Natural killer cell (primary cell): ENCODE data around the gene ZBTB37. TPM values are rescaled to one million over a fixed set of nuclear protein-coding genes. Genes with fewer than 3 reads are reported as not detected.

Experiments used
- ATAC-seq, 3 donors: fragments of 150-1000 bp in 2 of 3; fragments of 200-7000 bp in 1 of 3; cut with Tn5 transposase; 1 replicate in 1 of 3; 2 replicates in 2 of 3; pipeline ENCODE4 v1.10.0; 2021; ENCODE audit warnings: mild to moderate bottlenecking in 2 of 3, moderate library complexity in 2 of 3
- DNase-seq, 2 donors: peaks; one replicate each; pipeline versions ENCODE4 v3.0.0 to v3.0.0-alpha.2; 2013 to 2021; ENCODE audit warnings: mixed read lengths in 1 of 2
- H3K27ac ChIP-seq: one replicate; pipeline ENCODE4 v1.5.1; 2013; ENCODE audit warnings: mild to moderate bottlenecking, low read length
- H3K27me3 ChIP-seq: one replicate; pipeline ENCODE4 v1.6.1; 2013; ENCODE audit warnings: low read length; ENCODE audit not compliant: control insufficient read depth, insufficient read depth
- H3K36me3 ChIP-seq: one replicate; pipeline ENCODE4 v1.6.1; 2013; ENCODE audit warnings: low read length; ENCODE audit not compliant: control insufficient read depth, insufficient read depth
- H3K4me1 ChIP-seq: one replicate; pipeline ENCODE4 v1.6.1; 2013; ENCODE audit warnings: low read length; ENCODE audit not compliant: control insufficient read depth, insufficient read depth
- H3K4me3 ChIP-seq: one replicate; pipeline ENCODE4 v1.5.1; 2013; ENCODE audit warnings: low read length
- H3K9me3 ChIP-seq: one replicate; pipeline ENCODE4 v1.6.1; 2013; ENCODE audit warnings: low read length; ENCODE audit not compliant: control insufficient read depth, insufficient read depth
- H3K27ac Mint-ChIP-seq, 2 donors: one replicate each; pipeline ENCODE4 v1.8.0; 2022; ENCODE audit warnings: mild to moderate bottlenecking in 2 of 2, mixed read lengths in 2 of 2, moderate library complexity in 1 of 2
- H3K27me3 Mint-ChIP-seq, 2 donors: one replicate each; pipeline ENCODE4 v1.8.0; 2022; ENCODE audit warnings: low read depth in 2 of 2, mixed read lengths in 2 of 2
- H3K36me3 Mint-ChIP-seq: one replicate; pipeline ENCODE4 v1.8.0; 2022; ENCODE audit warnings: mixed read lengths
- H3K4me1 Mint-ChIP-seq, 2 donors: one replicate each; pipeline ENCODE4 v1.8.0; 2022; ENCODE audit warnings: mixed read lengths in 2 of 2
- H3K4me3 Mint-ChIP-seq: one replicate; pipeline ENCODE4 v1.8.0; 2022; ENCODE audit warnings: mild to moderate bottlenecking, moderate library complexity, mixed read lengths
- H3K9me3 Mint-ChIP-seq, 2 donors: one replicate each; pipeline ENCODE4 v1.8.0; 2022; ENCODE audit warnings: mixed read lengths in 2 of 2
- CTCF ChIP-seq: fragments of 200-600 bp; IDR thresholded peaks from one replicate; pipeline ENCODE4 v1.8.0; 2022; ENCODE audit warnings: antibody characterized with exemption
- WGBS: methylation state at CpG from one replicate; pipeline ENCODE4 v1.1.7; 2013; ENCODE audit warnings: missing lambda C conversion rate; ENCODE audit not compliant: insufficient coverage; 5-methylcytosine and 5-hydroxymethylcytosine counted together
- intact Hi-C: fragments of 100-400 bp; cut with micrococcal nuclease; formaldehyde crosslinking; loops from one replicate; pipeline ENCODE4 v1.14.2; 2022
- total RNA-seq, 4 donors: library from RNA; stranded (reverse); fragments of 120-200 nt in 1 of 4; gene quantifications; one replicate each; pipeline versions ENCODE4 v1.2.3 to v1.2.4, GENCODE V29; 2013 to 2022

Gene ZBTB37
- total RNA-seq, 3 donors from 2014 or later (not counting 1 experiment from before 2014, with no cell fraction given) = 38.2 to 47.3 (median 39.8) TPM

DNA sequence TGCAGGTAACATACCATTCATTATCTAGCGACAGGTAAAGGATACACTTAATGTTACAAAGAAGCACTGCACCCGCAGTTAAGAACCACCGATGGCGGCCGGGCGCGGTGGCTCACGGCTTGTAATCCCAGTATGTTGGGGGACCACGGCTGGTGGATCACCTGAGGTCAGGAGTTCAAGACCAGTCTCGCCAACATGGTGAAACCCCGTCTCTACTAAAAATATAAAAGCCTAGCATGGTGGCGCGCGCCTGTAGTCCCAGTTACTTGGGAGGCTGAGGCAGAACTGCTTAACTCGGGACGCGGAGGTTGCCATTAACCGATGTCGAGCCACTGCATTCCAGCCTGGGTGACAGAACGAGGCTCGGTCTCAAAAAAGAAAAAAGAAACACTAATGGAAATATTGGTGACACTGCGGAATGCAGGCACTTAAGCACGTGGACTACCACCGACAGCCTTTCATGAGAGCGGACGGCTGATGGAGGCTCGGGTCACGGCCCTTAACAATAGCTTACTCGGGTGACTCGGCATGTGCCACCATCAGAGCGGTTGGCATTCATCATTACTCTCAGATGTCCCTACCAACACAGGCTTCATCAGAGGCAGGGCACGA is 933 bp upstream of the ZBTB37 start:
- no peaks in the 10 kb centered on the region for H3K27me3 ChIP-seq
- H3K4me1 ChIP-seq = peaks cover 32% of the 10 kb centered on the region
- Mint-ChIP-seq H3K4me1 (peaks cover 74 to 75% of the 10 kb centered on the region in 2 donors), H3K36me3 (peaks cover 30% of the 10 kb centered on the region), H3K4me3 (peak overlapping the region; percentile 98), H3K9me3 (no peaks in the 10 kb centered on the region), H3K27me3 (no peaks in the 10 kb centered on the region), H3K27ac (peak overlapping the region; percentile 91 to 97)
- intact Hi-C loops = loop anchor here (1.0 to 10.0 kb wide), 3 partner anchors 43 to 298 kb away; partner anchors contain the start of genes CENPL, DARS2 and RC3H1
- TF ChIP-seq CTCF = no peak
- H3K36me3 ChIP-seq = peaks cover 44% of the 10 kb centered on the region
- H3K4me3 ChIP-seq = peak overlapping the region; percentile 86
- DNase-seq = no peak
- H3K27ac ChIP-seq = peak overlapping the region; percentile 77
- H3K9me3 ChIP-seq = no peaks in the 10 kb centered on the region
- WGBS = 3% methylated on average over 32 of the region's 32 CpGs
- peak in 2 of 3 donors; percentile 18 to 23 for ATAC-seq

DNA sequence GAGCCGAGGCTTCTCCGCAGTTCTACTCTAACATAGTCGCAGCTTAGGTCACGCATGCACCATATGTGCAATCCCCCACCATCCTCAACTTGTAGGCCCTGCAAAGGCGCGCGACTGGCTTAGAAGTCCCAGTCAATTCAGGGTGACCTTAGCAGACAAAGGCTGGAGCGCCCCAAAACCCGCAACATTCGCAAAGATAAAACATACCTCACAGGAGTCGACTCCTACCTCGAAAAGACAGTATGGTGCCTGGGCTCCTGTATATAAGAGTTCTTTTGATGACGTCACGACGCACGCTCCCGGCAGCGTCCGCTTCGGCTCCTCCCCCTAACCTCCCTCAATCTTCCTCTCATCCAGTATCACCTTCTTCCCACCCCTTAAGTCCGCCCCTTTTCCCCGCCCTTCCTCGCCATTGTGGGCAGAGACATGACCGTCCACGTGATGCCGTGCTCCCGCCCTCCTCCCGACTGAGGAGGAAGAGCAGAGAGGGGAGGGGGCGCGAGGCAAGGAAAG is 371 bp upstream of the ZBTB37 start, which contains the start of gene GAS5:
Gene GAS5 (minus strand): TSS at position 237 of the 513 bp plus-strand sequence.
- peaks cover 30% of the 10 kb centered on the region for H3K36me3 Mint-ChIP-seq
- TF ChIP-seq CTCF = no peak
- intact Hi-C loops = loop anchor here (1.0 to 10.0 kb wide), 4 partner anchors 44 to 349 kb away; partner anchors contain the start of genes CENPL, DARS2 and RC3H1

DNA sequence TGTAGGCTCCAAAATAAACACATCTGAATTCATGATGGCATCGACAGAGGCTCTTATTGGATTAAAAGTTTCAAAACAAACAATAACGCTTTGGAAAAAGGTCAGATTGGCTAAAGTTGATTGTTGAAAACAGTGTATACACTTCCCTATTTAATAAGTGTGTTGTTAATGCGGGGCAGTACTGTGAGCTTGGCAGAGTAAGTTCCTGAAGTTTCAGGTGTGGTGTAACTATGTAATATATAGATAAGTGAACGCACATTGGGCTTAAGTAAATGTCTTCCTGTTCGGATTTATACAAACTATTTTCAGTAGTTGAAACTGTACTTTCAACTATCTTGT is 810 bp downstream of the ZBTB37 start:
- ATAC-seq (no peak), DNase-seq (no peak)
- H3K27me3 ChIP-seq = no peaks in the 10 kb centered on the region
- H3K4me3 ChIP-seq = peak overlapping the region; percentile 86
- Mint-ChIP-seq H3K27ac (peak overlapping the region; percentile 91 to 97), H3K4me3 (peak overlapping the region; percentile 98), H3K27me3 (no peaks in the 10 kb centered on the region), H3K36me3 (peaks cover 27% of the 10 kb centered on the region), H3K4me1 (peaks cover 80 to 81% of the 10 kb centered on the region in 2 donors), H3K9me3 (no peaks in the 10 kb centered on the region)
- H3K4me1 ChIP-seq = peaks cover 32% of the 10 kb centered on the region
- intact Hi-C loops = loop anchor here (2.0 to 10.0 kb wide), 3 partner anchors 153 to 348 kb away; partner anchors contain the start of gene RC3H1
- no peak for TF ChIP-seq CTCF
- H3K9me3 ChIP-seq = no peaks in the 10 kb centered on the region
- peaks cover 32% of the 10 kb centered on the region for H3K36me3 ChIP-seq
- WGBS = 0% methylated on average over 4 of the region's 5 CpGs
- peak overlapping the region; percentile 77 for H3K27ac ChIP-seq

More for the DNA sequence above, 371 bp upstream of the ZBTB37 start, which contains the start of gene GAS5:
- peak within 1 kb of the TSS; percentile 86 for H3K4me3 ChIP-seq
- peaks cover 78 to 79% of the 10 kb centered on the region in 2 donors for H3K4me1 Mint-ChIP-seq
- ATAC-seq = peak; percentile 80 to 93 (median 84)
- peaks cover 39% of the 10 kb centered on the region for H3K36me3 ChIP-seq
- no peaks in the 10 kb centered on the region for H3K27me3 Mint-ChIP-seq
- peak within 1 kb of the TSS; percentile 98 for H3K4me3 Mint-ChIP-seq
- no peaks in the 10 kb centered on the region for H3K9me3 ChIP-seq
- H3K27ac Mint-ChIP-seq = peak within 1 kb of the TSS; percentile 91 to 97
- WGBS = under 1% methylated on average over 29 of the region's 30 CpGs
- no peaks in the 10 kb centered on the region for H3K27me3 ChIP-seq
- H3K4me1 ChIP-seq = peaks cover 32% of the 10 kb centered on the region
- peak; percentile 89 to 100 for DNase-seq
- peak within 1 kb of the TSS; percentile 77 for H3K27ac ChIP-seq
- H3K9me3 Mint-ChIP-seq = no peaks in the 10 kb centered on the region
